ENCODE measurements around the gene DLK2. TPM values are rescaled to one million over a fixed set of nuclear protein-coding genes. Genes with fewer than 3 reads are reported as not detected.
A peak's percentile ranks its signal among the peaks of the same experiment; 100 is the strongest.

Gene DLK2
- total RNA-seq, 1 donor: 0.36 TPM

DNA sequence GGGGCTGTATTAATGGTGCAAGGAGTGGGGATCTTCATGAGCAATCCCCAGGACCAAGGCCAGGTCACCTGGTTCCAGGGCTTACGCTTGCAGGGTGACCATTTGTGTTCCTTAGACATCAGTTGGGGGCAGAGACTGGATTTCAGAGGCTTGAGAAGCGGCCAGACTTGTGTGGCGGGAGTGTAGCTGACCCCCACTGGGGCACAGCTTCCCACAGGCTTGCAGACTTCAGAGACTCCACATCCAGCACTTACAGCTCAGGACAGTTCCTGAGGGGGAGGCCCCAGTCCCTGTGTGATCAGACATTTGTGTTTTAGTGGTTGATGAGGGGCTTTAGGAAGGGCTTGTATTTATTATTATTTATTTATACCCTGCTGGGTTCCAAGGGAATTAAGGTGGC is 37.3 kb upstream of the DLK2 start:
- TF ChIP-seq, protein P1, sequence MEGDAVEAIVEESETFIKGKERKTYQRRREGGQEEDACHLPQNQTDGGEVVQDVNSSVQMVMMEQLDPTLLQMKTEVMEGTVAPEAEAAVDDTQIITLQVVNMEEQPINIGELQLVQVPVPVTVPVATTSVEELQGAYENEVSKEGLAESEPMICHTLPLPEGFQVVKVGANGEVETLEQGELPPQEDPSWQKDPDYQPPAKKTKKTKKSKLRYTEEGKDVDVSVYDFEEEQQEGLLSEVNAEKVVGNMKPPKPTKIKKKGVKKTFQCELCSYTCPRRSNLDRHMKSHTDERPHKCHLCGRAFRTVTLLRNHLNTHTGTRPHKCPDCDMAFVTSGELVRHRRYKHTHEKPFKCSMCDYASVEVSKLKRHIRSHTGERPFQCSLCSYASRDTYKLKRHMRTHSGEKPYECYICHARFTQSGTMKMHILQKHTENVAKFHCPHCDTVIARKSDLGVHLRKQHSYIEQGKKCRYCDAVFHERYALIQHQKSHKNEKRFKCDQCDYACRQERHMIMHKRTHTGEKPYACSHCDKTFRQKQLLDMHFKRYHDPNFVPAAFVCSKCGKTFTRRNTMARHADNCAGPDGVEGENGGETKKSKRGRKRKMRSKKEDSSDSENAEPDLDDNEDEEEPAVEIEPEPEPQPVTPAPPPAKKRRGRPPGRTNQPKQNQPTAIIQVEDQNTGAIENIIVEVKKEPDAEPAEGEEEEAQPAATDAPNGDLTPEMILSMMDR (IDR thresholded peaks at IDR 0.05; ENCODE audit: insufficient read depth, low read length): no peak
- no peak overlapping the region for H3K4me3 ChIP-seq (ENCODE audit: low read depth, low read length)
- DNase-seq (ENCODE audit: low read depth): no peak

DNA sequence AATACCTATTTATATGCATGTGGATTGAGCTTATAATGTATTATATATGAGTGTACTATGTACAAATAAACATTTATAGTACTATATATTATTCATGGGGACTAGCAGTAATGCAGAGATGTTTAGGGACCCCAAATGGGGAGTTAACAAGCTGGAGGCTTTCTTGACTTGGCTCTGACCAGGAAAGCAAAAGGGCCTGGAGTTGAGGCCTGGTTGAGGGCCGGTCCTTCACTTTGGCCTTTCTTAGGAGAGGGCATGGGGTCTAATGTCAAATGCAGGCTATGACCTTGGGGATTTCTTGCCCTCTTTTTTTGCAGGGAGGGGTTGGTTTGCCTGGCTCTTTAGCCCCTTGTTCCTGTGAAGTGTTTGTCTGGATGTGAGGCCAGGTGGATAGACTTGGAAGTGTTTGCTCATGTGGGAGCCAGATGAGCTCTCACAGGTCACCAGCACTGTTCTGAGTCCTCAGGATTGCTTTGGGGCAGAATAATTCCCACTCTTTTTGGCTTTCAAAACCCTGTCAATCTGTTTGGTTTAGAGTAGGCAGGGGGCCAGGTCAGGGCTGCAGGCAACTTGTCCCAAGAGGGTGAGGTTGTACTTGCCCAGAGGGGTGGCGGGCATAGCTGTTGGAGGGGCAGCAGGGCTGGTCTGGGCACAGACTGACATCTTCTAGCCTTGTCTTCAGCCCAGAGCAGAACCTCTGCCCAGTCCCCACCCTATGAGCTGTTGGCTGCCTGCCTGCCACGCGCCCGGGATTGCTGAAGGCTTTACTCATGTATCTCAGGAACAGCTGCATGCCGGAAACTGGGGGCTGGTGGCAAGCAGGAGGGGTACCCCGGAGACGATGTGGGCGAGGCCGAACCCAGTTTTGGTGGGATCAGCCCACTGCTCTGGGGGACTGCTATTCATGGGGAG is 36.7 kb upstream of the DLK2 start:
- TF ChIP-seq, protein P1 (IDR thresholded peaks at IDR 0.05; ENCODE audit: insufficient read depth, low read length): no peak
- no peak overlapping the region for H3K4me3 ChIP-seq (ENCODE audit: low read depth, low read length)
- peak; percentile 73 for DNase-seq (ENCODE audit: low read depth)

DNA sequence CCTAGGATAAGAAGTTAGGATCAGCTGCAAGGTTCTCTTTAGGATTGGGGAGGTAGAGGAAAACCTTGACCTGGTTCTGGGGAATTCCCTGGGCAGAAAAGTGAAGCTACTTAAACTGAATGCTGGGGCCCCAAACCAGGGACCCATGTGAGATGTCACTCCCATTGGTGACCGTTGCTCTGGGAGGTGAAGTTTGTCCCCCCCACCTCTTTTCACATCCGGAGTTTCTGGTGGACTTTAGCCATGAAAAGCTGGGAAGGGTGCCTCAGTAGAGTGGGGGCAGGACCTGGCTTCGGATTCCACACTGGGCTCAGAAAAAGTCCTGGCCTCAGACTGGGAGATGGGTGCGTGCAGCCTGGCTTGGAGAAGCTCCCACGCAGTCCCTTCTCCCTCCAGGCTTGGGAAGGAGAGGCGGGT is 35.2 kb upstream of the DLK2 start:
- no peak overlapping the region for H3K4me3 ChIP-seq (ENCODE audit: low read depth, low read length)
- TF ChIP-seq, protein P1 (IDR thresholded peaks at IDR 0.05; ENCODE audit: insufficient read depth, low read length): no peak
- DNase-seq (ENCODE audit: low read depth): peak; percentile 47

DNA sequence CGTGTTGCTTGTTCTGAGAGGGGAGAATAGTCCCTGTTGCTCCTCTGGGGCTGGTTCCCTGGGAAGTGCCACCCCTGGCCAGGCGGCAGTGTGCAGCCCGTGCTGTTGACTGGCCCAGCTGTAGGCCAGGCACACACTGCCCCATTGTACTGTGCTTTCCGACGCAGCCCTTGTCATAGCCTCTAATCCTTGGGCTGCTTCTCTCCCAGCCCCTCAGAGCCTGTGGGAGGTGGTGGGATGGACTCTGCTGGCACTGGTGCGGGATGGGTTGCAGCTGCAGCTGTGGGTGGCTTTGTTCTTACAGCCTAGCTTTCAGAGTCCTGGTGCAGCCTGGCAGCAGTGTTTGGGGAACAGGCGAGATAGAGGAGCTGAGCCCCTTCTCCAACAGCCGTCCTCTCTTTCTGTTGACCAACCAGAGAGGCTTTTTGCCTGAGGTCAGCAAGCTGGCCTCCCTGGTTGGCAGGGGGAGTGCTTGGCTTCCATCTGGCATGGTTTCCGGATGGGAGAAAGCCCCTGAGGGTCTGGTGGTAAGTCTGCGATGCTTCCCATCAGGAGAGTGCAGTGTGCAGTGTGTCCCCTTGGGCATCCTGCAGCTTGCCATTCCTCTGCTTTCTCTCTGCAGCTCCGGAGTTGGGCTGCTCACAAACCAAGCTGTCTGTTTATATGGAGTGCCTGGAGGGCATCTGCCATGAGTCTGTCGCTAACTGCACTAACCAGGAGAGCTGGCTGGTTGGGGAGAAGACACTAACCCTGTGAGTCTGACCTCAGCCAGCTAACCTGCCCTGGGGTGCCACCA is 34.1 kb upstream of the DLK2 start:
- no peak for DNase-seq (ENCODE audit: low read depth)
- TF ChIP-seq, protein P1 (IDR thresholded peaks at IDR 0.05; ENCODE audit: insufficient read depth, low read length): no peak
- H3K4me3 ChIP-seq (ENCODE audit: low read depth, low read length): no peak overlapping the region

DNA sequence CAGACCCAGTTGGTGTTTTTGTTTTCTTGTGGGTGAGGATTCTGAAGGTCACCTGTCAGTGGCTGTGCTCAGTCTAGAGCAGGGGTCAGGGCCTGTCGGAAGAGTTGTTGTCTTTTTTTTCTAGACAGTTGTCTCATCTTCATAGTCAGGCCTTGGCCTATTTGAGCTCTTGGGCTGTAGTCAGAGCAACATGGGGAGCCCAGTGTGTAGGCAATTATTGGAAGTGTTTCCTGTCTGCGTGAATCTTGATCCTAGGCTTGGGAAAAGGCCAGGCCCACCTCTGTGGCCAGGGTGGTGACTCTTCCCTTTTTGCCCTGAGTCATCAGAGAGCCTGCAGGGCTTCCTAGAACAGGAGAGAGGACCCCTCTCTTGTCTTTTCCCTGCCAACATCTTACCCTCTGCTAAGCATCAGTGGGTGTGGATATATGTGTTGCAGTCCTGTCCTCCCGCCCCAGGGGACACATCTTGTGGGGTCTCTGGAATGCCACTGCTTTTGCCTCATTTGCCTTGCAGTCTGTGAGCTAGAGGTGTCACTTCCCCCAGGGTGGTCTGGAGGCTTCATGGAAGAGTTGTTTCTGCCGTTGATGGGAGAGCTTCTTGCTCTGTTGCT is 33.4 kb upstream of the DLK2 start:
- no peak for DNase-seq (ENCODE audit: low read depth)
- H3K4me3 ChIP-seq (ENCODE audit: low read depth, low read length): no peak overlapping the region
- TF ChIP-seq, protein P1 (IDR thresholded peaks at IDR 0.05; ENCODE audit: insufficient read depth, low read length): no peak

DNA sequence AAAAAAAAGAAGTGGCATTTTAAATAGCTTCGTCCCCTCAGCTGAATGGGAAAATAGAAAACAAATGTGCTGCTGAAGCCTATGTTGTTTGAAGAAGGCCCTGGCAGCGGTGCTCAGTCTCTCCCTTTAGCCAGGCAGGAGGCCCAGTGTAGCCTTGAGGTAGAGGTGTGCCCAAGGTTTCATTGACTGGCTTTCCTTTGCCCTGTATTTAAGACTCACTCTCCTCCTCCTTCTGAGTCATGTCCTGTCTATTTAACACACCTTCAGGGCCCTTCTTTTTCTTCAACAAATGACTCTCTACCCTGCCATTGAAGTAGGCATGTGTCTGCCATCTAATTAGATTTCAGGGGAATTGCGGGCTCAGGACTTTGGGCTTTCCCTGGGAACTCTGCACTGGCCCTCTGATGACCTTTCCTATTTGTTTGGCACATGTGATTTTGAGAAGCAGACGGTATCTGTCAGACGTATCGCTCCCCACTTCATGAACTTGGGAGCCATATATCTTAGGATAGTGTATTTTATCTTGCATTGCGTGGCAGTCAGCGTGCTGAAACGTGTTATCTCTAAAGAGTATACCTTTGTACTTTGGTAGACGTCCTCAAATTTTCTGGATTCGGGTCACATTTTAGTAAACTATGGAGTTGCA is 26.4 kb upstream of the DLK2 start:
- TF ChIP-seq, protein P1 (IDR thresholded peaks at IDR 0.05; ENCODE audit: insufficient read depth, low read length): no peak
- H3K4me3 ChIP-seq (ENCODE audit: low read depth, low read length): no peak overlapping the region
- DNase-seq (ENCODE audit: low read depth): no peak

All from fibroblast of the aortic adventitia (primary cell).